GM19043 (cell line): ENCODE measurements around the gene ANKRD65.
"Not testable (repeated sequence)": the region's sequence is repeated elsewhere in the genome, so short reads cannot be mapped to it uniquely, and the experiment has no call there.

Experiments
- ATAC-seq: cut with Tn5 transposase; IDR thresholded peaks from one replicate; pipeline ENCODE4 v1.9.1; 2021; ENCODE audit warnings: low read depth; ENCODE audit not compliant: unreplicated experiment

Gene ANKRD65

GRCh38 chr1:1418464-1419362 is 2.4 kb downstream of the ANKRD65 start:
- ATAC-seq, result no peak

- not testable (repeated sequence) for ATAC-seq
Observed at GRCh38 chr1:1417825-1418463, 3.1 kb downstream of the ANKRD65 start.

- ATAC-seq, result not testable (repeated sequence)
Observed at GRCh38 chr1:1417396-1417795, 3.7 kb downstream of the ANKRD65 start.

GRCh38 chr1:1415751-1416150 is 5.3 kb downstream of the ANKRD65 start:
- no peak for ATAC-seq

- not testable (repeated sequence) for ATAC-seq
Observed at GRCh38 chr1:1412311-1412902, 8.7 kb downstream of the ANKRD65 start.

GRCh38 chr1:1411626-1412025 is 9.4 kb downstream of the ANKRD65 start:
- no peak for ATAC-seq

- not testable (repeated sequence) for ATAC-seq
Observed at GRCh38 chr1:1410238-1410637, 10.8 kb downstream of the ANKRD65 start.

GRCh38 chr1:1407636-1408318 is 13.3 kb downstream of the ANKRD65 start:
- ATAC-seq, result peak; percentile 14

GRCh38 chr1:1406821-1407635 is 14.0 kb downstream of the ANKRD65 start, which contains the start of gene MRPL20:
Gene MRPL20, minus strand, starts transcription at chr1:1407293. Its CDS starts 76 bp downstream, at chr1:1407217.
- peak; percentile 92 for ATAC-seq

- ATAC-seq, result no peak
Observed at GRCh38 chr1:1406101-1406820, 14.8 kb downstream of the ANKRD65 start.

GRCh38 chr1:1403653-1404052 is 17.4 kb downstream of the ANKRD65 start:
- no peak for ATAC-seq

- ATAC-seq, result not testable (repeated sequence)
Observed at GRCh38 chr1:1402901-1403392, 18.1 kb downstream of the ANKRD65 start.

- no peak for ATAC-seq
Observed at GRCh38 chr1:1402072-1402900, 18.8 kb downstream of the ANKRD65 start.

- ATAC-seq, result no peak
Observed at GRCh38 chr1:1401457-1402010, 19.5 kb downstream of the ANKRD65 start.

GRCh38 chr1:1400576-1401456 is 20.3 kb downstream of the ANKRD65 start:
- no peak for ATAC-seq

GRCh38 chr1:1399872-1400575 is 21.1 kb downstream of the ANKRD65 start:
- no peak for ATAC-seq
